Large intestine (tissue), 3 donors: ENCODE results near the gene PIN4. TPM values are rescaled to one million over a fixed set of nuclear protein-coding genes. Genes with fewer than 3 reads are reported as not detected.
"Not testable (repeated sequence)": the region's sequence is repeated elsewhere in the genome, so short reads cannot be mapped to it uniquely, and the experiment has no call there.

Source experiments
- DNase-seq, 2 donors: peaks; one replicate each; pipeline versions ENCODE4 v3.0.0 to v3.0.0-alpha.2; 2013
- H3K27ac ChIP-seq: one replicate; pipeline ENCODE4 v1.5.1; 2013; ENCODE audit warnings: low read length
- H3K27me3 ChIP-seq: 2 replicates; pipeline ENCODE4 v1.6.1; 2013; ENCODE audit warnings: low read length; ENCODE audit not compliant: control insufficient read depth, insufficient read depth
- H3K36me3 ChIP-seq: 2 replicates; pipeline ENCODE4 v1.6.1; 2013; ENCODE audit warnings: low read length; ENCODE audit not compliant: control insufficient read depth, insufficient read depth
- H3K4me1 ChIP-seq: one replicate; pipeline ENCODE4 v1.6.1; 2013; ENCODE audit warnings: low read length; ENCODE audit not compliant: control insufficient read depth, insufficient read depth
- H3K4me3 ChIP-seq: one replicate; pipeline ENCODE4 v1.5.1; 2013; ENCODE audit warnings: low read length
- H3K9me3 ChIP-seq: one replicate; pipeline ENCODE4 v1.6.1; 2013; ENCODE audit warnings: mild to moderate bottlenecking, low read depth, low read length, moderate library complexity; ENCODE audit not compliant: control insufficient read depth
- WGBS: methylation state at CpG from one replicate; pipeline ENCODE4 v1.1.5; 2013; ENCODE audit warnings: low lambda C conversion rate; ENCODE audit not compliant: insufficient coverage; 5-methylcytosine and 5-hydroxymethylcytosine counted together
- polyA plus RNA-seq: library from polyadenylated mRNA; unstranded; fragments of 120-200 nt; gene quantifications from one replicate; pipeline ENCODE4 v1.2.1, GENCODE V29; 2013

PIN4 gene
- polyA plus RNA-seq, 1 donor, result 21.5 TPM

DNA sequence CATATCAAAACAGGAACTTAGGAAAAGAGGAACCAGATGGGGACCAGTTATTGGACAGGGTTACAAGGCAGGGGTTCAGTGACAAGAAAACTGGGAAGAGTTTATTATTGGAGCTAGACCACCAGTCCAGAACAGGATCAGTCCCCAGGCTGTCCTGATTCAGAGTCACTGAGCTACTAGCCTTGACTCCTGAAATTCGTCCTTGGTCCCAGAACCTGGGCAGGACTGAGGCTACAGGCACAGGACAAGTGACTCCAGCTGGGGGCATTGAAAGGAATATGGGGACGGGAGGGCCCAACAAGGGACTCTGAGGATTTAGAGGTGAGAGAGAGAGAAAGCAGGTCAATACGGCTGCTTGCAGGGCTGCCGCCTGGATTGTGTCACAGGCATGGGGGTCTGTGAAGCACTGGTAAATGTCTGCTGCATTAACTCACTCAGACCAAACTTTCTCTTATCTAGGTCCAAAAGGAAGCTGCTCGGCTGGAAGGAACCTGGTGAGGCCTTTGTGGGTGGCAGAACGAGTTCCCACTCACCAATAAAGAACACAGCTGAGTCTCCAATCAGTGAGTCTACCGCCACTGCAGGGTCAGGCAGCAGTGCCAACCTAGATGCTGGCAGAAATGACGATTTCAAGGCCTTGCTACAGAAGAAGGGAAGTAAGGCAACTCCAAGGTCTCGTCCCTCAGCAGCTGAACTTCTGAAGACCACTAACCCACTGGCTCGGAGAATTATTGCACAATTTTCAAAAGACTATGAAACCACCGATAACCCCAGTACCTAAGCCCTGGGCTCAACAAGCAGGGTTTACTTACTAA, 38.6 kb upstream of the PIN4 start:
- no peak overlapping the region for H3K4me3 ChIP-seq
- H3K36me3 ChIP-seq, result no peaks in the 10 kb centered on the region
- no peaks in the 10 kb centered on the region for H3K27me3 ChIP-seq
- no peak for DNase-seq
- H3K9me3 ChIP-seq, result no peaks in the 10 kb centered on the region
- WGBS, result no CpG with 5 or more reads among the region's 11 CpGs
- H3K4me1 ChIP-seq, result no peaks in the 10 kb centered on the region
- H3K27ac ChIP-seq, result no peak overlapping the region

DNA sequence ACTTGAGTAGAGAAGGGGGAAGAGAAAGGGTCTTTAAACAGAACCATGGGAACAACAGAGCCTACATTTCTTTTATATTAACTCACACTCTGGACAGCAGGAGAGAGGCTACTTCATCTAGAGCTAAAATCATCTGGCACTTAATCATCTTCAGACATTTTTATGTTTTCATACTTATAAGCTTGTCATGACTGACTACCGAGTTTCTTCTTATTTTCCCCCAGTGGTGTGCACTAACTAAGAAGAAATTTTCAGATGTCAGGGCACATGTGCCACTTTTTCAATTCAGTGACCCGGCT, 38.0 kb upstream of the PIN4 start:
- H3K4me3 ChIP-seq, result no peak overlapping the region
- no peak for DNase-seq
- H3K9me3 ChIP-seq, result no peaks in the 10 kb centered on the region
- WGBS, result no CpG with 5 or more reads among the region's 2 CpGs
- no peaks in the 10 kb centered on the region for H3K4me1 ChIP-seq
- no peaks in the 10 kb centered on the region for H3K27me3 ChIP-seq
- H3K36me3 ChIP-seq, result no peaks in the 10 kb centered on the region
- no peak overlapping the region for H3K27ac ChIP-seq

- no peak for DNase-seq
- H3K4me3 ChIP-seq, result no peak overlapping the region
- H3K27me3 ChIP-seq, result no peaks in the 10 kb centered on the region
- no peaks in the 10 kb centered on the region for H3K4me1 ChIP-seq
- no peak overlapping the region for H3K27ac ChIP-seq
- H3K36me3 ChIP-seq, result no peaks in the 10 kb centered on the region
- WGBS, result no CpG with 5 or more reads among the region's 2 CpGs
- H3K9me3 ChIP-seq, result no peaks in the 10 kb centered on the region
Observed at GRCh38 chrX:72145181-72145580, 36.4 kb upstream of the PIN4 start.

DNA sequence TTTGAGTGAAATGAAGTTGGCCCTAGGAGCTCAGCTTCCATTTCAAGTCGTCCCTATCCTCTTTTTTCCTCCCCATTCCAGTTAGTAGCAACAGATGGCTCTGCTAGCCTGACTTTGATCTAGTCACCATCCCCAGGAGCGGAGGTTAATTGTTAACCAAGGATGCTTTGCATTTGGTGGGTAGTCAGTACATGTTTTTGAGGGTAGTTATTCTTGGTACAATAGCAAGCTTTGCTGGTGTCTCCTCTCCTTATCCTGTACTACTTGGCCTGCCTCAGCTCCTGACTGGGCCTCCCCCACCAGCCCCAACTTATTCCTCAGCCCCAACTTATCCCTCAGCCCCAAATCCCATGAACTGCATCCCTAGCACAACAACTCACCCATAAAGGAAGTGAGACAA, 35.0 kb upstream of the PIN4 start:
- H3K27ac ChIP-seq, result no peak overlapping the region
- no peaks in the 10 kb centered on the region for H3K4me1 ChIP-seq
- WGBS, result no CpG with 5 or more reads among the region's 2 CpGs
- no peaks in the 10 kb centered on the region for H3K36me3 ChIP-seq
- H3K27me3 ChIP-seq, result no peaks in the 10 kb centered on the region
- DNase-seq, result no peak
- H3K4me3 ChIP-seq, result no peak overlapping the region
- no peaks in the 10 kb centered on the region for H3K9me3 ChIP-seq

DNA sequence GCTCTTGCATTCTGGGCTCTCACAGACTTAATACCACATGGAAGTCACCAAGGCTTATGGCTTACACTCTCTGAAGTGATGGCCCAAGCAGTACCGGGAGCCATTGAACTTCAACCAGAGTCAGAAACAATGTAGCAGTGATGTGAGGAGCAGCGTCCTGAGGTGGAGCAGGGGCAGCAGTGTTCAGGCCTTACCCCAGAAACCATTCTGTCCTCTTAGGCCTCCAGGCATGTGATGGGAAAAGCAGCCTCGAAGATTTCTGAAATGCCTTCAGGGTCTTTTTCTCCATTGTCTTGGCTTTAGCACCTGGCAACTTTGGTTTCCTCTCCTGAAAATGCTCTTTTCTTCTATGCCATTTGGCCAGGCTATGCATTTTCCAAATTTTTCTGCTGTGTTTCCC, 22.8 kb upstream of the PIN4 start:
- no peak overlapping the region for H3K27ac ChIP-seq
- no peaks in the 10 kb centered on the region for H3K36me3 ChIP-seq
- H3K4me3 ChIP-seq, result no peak overlapping the region
- WGBS, result no CpG with 5 or more reads among the region's 3 CpGs
- no peaks in the 10 kb centered on the region for H3K27me3 ChIP-seq
- H3K9me3 ChIP-seq, result no peaks in the 10 kb centered on the region
- H3K4me1 ChIP-seq, result no peaks in the 10 kb centered on the region
- DNase-seq, result no peak

GRCh38 chrX:72159769-72160168, 21.8 kb upstream of the PIN4 start:
- no peak for DNase-seq
- Histone ChIP-seq H3K27me3 (no peaks in the 10 kb centered on the region), H3K4me3 (no peak overlapping the region), H3K27ac (no peak overlapping the region), H3K4me1 (no peaks in the 10 kb centered on the region), H3K36me3 (no peaks in the 10 kb centered on the region), H3K9me3 (no peaks in the 10 kb centered on the region)
- no CpG with 5 or more reads among the region's 10 CpGs for WGBS

DNA sequence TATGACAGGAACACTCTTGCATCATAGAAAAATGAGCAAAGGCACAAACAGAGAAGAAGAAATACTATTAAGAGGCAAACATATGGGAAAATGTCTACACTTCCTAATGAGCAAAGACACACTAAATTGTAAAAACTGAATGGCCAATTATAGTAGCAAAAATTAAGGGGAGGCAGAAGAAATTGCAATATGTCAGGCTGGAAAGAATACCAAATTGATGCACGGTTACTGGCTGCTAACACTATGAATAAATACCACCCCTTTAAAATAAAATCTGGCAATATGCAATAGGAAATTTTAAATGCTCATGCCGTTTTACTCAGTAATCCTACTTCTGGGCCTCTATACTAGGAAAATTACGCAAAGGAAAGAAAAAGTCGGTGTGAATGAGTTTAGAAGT, 16.0 kb upstream of the PIN4 start:
- DNase-seq, result no peak
- Histone ChIP-seq H3K4me3 (no peak overlapping the region), H3K36me3 (no peaks in the 10 kb centered on the region), H3K4me1 (no peaks in the 10 kb centered on the region), H3K27me3 (no peaks in the 10 kb centered on the region), H3K9me3 (no peaks in the 10 kb centered on the region), H3K27ac (no peak overlapping the region)
- WGBS, result 83% methylated on average over 1 of the region's 4 CpGs

GRCh38 chrX:72169008-72169728, 12.4 kb upstream of the PIN4 start:
- H3K4me1 ChIP-seq, result no peaks in the 10 kb centered on the region
- no peaks in the 10 kb centered on the region for H3K27me3 ChIP-seq
- H3K9me3 ChIP-seq, result no peaks in the 10 kb centered on the region
- WGBS, result no CpG with 5 or more reads among the region's 6 CpGs
- no peaks in the 10 kb centered on the region for H3K36me3 ChIP-seq
- H3K27ac ChIP-seq, result no peak overlapping the region
- H3K4me3 ChIP-seq, result no peak overlapping the region
- DNase-seq, result no peak

- not testable (repeated sequence) for DNase-seq, H3K4me1 ChIP-seq, H3K4me3 ChIP-seq, H3K27me3 ChIP-seq, H3K36me3 ChIP-seq, H3K27ac ChIP-seq, H3K9me3 ChIP-seq
- WGBS, result no CpG with 5 or more reads among the region's 5 CpGs
Observed at GRCh38 chrX:72176289-72176688, 5.3 kb upstream of the PIN4 start.

DNA sequence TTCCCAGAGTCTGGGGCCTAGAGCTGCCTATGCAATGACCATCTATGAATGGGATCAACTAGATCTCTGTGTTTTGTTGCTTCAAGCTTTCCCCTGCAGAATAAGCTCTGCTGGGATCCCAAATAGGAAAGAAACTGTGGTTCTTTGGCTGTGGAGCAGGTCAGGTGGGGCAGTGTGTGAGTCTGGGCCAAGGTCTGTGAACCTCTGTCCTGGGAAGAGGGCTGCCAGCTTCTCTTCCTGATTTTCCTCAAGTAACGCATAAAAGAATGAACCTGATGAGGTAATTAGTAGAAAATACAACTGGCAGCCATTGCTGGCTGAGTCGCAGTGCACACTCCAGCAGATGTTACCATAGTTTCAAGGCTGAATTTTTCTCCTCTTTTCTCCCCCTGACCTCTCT, 4.6 kb upstream of the PIN4 start:
- H3K27ac ChIP-seq, result no peak overlapping the region
- H3K36me3 ChIP-seq, result no peaks in the 10 kb centered on the region
- whole genome bisulfite sequencing, result no CpG with 5 or more reads among the region's 2 CpGs
- peaks cover 2% of the 10 kb centered on the region for H3K4me1 ChIP-seq
- no peak overlapping the region for H3K4me3 ChIP-seq
- no peak for DNase-seq
- H3K27me3 ChIP-seq, result no peaks in the 10 kb centered on the region
- H3K9me3 ChIP-seq, result no peaks in the 10 kb centered on the region

GRCh38 chrX:72180539-72180938, 1.0 kb upstream of the PIN4 start:
- no CpG with 5 or more reads among the region's 1 CpG for WGBS
- Histone ChIP-seq H3K27me3 (no peaks in the 10 kb centered on the region), H3K27ac (peak overlapping the region; percentile 61), H3K4me1 (peaks cover 5% of the 10 kb centered on the region), H3K9me3 (no peaks in the 10 kb centered on the region), H3K4me3 (peak overlapping the region; percentile 90), H3K36me3 (no peaks in the 10 kb centered on the region)
- DNase-seq, result no peak
